ENCODE measurements around the gene ARHGEF7.

- TF ChIP-seq CTCF (conservative IDR thresholded peaks at IDR 0.05; ENCODE audit: low read depth in 2 of 2) (no peak), EZH2 (IDR thresholded peaks at IDR 0.05; ENCODE audit: low read depth, unreplicated experiment) (no peak), JUNB (IDR thresholded peaks at IDR 0.05; ENCODE audit: unreplicated experiment) (no peak)
Observed at GRCh38 chr13:111132948-111133347, 17.8 kb downstream of the ARHGEF7 start.

Measured in GM23338 (cell line).